A172 (cell line): ENCODE data around the gene GLRX3. TPM values are rescaled to one million over a fixed set of nuclear protein-coding genes. Genes with fewer than 3 reads are reported as not detected.
"Not testable (repeated sequence)": the region's sequence is repeated elsewhere in the genome, so short reads cannot be mapped to it uniquely, and the experiment has no call there.

Experiments used
- DNase-seq: peaks from one replicate; pipeline ENCODE4 v3.0.0-alpha.2; 2015; ENCODE audit warnings: low spot score
- total RNA-seq: library from RNA; depleted of rRNA; stranded (reverse); fragments of >200 nt; shearing (Covaris generic); gene quantifications from 2 replicates; pipeline ENCODE4 v1.2.3, GENCODE V29; 2014

The GLRX3 gene
- total RNA-seq, 1 experiment from 2014 or later, result 197 TPM

DNA sequence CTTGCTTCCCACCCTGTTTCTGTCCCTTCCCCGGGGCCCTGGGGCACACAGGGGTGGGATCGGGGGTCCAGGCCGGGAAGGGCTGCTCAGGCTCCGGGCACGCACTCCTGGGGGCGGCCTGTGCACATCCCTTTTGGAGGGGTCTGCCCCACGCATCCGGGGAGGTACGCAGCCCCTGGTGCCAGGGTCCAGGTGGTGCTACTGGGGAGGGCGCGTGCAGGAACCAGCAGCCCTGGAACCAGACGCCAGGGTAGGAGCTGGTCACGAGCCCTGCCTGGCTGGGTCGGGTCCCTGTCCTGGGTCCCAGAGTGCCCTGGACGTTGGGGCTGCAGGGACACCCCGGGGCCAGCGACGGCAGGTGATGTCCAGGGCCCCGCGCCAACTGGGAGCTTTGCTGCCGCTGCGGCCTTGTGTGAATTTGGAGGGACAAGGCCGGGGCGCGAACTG lies 53.4 kb downstream of the GLRX3 start:
- no peak for DNase-seq

GRCh38 chr10:130190055-130190736 lies 54.0 kb downstream of the GLRX3 start:
- no peak for DNase-seq

GRCh38 chr10:130190737-130191115 lies 54.5 kb downstream of the GLRX3 start:
- no peak for DNase-seq

GRCh38 chr10:130191380-130191779 lies 55.2 kb downstream of the GLRX3 start:
- no peak for DNase-seq

DNA sequence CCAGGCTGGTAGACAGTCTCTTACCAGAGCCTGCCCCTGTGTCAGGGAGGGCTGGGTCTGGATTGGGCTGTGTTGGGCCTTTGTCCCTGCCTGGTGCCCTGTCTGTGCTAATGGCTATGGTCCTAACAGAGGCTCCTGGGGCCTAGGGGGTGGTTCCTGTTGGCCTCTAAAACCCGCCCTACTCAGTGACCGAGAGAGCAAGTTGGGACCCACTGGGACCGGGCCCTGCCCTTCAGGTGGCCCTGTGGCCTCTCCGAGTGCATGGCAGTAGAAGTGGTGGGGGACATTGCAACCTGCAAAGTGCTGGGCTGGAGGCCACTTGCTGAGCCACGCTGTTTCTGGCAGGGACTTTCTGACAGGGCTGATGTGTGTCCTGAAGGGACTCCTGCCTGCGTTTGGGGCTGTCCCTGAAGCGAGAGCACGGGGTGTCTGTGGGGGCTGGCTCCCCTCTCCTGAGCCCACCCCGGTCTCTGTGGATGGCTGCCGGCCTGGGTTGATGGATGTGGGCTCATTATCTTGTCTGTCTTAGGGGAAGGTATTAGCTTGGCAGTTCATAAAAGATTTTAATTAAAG lies 56.2 kb downstream of the GLRX3 start:
- DNase-seq, result no peak

DNA sequence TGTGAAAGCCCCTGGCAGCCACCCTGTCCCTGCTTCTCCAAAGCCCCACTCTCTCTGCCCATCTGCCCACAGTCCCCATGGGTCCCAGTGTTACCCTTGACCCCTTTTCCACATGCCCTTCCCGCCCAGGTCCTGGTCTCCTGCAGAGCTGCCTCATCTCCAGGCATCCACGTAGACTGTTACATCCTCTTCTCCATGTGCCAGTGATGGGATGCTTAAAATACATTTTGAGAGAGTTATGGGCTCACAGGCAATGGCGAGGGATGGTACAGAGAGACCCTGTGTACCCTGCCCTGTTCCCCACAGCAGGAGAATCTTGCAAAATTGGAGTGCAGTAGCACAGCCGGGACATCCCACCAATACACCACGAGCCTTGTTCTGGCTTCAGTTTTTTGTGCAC lies 56.8 kb downstream of the GLRX3 start:
- no peak for DNase-seq

- DNase-seq, result no peak
Measured at GRCh38 chr10:130193493-130194193, 57.5 kb downstream of the GLRX3 start.

- DNase-seq, result no peak
Measured at GRCh38 chr10:130194194-130194990, 58.2 kb downstream of the GLRX3 start.

GRCh38 chr10:130194991-130195645 lies 58.9 kb downstream of the GLRX3 start:
- DNase-seq, result no peak

DNA sequence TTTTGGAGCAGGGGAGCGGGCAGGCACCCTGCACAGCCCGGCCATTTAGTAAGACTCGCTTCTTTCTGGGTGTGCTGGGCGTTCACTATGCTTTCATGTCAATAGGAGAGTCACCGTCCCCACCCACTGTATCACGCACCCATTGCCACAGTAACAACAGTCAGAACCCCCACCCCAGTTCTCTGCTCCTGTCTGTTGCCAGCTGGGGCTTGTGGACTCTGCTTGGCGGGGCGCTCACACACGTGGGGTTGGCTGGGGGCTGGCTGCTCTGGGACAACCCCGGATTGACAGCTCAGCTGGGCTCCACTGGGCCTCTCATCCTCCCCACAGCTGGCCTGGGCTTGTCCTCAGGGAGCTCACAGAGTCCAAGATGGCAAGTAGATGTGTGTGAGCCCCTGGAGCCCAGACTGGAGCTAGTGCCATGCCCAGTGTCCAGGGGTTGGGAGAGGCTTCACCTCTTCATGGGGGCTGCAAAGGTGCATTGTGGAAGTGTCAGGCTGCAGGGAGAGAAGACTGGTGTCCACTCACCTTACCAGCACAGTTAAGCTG lies 59.6 kb downstream of the GLRX3 start:
- DNase-seq, result no peak

DNA sequence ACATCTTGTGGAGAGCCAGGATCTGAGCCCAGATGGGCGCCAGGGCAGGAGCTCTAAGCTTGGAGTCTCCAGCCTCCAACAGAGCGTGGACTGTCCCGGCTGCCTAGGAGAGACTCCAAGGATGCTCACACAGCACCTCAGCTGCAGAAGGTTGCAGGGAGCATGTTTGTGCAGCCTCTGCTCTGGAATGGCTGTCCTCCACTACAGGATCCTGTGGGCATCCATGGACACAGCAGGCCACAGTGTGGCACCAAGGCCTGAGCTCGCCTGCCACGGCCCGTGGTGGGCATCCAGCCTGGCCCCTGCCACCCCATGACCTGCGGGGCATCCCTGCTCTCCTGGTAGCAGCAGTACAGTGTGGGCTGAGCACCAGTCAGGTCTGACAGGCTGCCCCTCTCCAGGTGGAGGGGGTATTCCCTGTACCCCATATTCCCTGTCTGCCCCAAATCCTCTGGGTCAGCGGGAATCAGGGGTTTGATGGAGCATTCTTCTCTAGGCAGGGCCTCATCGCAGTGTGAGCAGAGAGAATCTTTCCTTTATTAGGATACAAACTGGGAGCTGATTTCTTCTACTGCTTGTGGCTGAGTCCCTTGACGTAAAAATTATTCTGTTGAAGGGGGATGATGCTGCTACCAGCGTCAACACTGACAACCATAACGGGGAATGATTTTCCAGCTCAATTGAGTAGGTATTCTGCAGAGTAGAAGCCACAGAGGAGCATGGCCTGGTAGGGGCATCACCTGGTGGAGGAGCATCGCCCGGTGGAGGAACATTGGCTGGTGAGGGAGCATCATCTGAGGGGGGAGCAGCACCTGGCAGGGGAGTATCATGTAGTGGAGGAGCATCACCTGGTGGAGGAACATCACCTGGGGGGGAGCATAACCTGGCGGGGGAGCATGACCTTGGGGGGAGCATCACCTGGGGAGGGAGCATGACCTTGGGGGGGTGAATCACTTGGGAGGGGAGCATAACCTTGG lies 60.6 kb downstream of the GLRX3 start:
- DNase-seq, result no peak

- DNase-seq, result no peak
Measured at GRCh38 chr10:130198651-130199050, 62.5 kb downstream of the GLRX3 start.

GRCh38 chr10:130200179-130201042 lies 64.2 kb downstream of the GLRX3 start:
- DNase-seq, result no peak

GRCh38 chr10:130201043-130201380 lies 64.8 kb downstream of the GLRX3 start:
- no peak for DNase-seq

DNA sequence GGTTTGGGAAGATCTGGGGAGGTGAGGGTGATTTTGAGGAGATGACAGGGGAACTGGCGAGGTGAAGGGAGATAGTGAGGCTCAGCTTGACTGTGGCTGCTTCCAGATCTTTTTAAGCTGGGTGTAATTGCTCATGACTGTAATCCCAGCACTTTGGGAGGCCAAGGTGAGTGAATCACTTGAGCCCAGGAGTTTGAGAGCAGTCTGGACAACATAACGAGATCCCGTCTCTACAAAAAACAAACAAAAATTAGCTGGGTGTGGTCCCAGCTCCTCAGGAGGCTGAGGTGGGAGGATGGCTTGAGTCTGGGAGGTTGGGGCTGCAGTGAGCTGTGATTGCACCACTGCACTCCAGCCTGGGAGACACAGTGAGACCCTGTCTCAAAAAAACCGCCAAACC lies 66.0 kb downstream of the GLRX3 start:
- not testable (repeated sequence) for DNase-seq

DNA sequence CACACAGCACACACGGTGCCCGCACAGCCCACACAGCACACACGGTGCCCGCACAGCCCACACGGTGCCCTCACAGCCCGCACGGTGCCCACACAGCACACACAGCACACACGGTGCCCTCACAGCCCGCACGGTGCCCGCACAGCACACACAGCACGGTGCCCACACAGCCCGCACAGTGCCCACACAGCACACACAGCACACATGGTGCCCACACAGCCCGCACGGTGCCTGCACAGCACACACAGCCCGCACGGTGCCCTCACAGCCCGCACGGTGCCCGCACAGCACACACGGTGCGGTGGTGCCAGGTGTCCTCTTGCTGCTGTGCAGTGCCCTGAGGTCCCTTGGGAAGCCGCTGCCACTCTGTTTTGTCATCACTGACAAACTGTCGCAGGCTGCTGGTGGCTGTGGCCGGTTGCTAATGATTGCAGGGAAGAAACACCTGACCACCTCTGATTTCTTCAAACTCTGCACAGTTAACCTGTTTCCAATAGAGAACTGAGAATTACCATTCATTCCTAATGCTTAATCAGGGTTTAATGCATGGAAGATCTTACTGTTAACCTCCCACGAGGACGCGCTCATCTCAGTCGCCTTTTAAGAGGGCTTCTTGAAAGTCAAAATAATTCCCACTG lies 66.9 kb downstream of the GLRX3 start:
- no peak for DNase-seq

DNA sequence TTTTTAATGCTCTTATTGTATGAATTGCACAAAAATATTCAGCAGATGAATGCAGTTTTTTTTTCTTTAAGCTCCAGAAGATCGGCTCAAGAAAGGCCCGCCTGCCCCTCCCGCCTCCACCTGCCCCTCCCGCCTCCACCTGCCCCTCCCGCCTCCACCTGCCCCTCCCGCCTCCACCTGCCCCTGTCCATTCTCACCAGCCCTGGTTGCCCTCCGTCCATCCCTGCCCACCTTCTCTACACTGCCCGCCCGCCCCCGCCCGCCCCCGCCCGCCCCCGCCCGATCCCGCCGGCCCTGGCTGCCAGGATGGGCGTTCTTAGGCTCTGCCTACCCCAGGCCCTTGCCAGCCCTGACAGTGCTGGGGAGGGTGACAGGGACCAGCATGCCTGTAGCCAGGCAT lies 67.4 kb downstream of the GLRX3 start:
- no peak for DNase-seq

DNA sequence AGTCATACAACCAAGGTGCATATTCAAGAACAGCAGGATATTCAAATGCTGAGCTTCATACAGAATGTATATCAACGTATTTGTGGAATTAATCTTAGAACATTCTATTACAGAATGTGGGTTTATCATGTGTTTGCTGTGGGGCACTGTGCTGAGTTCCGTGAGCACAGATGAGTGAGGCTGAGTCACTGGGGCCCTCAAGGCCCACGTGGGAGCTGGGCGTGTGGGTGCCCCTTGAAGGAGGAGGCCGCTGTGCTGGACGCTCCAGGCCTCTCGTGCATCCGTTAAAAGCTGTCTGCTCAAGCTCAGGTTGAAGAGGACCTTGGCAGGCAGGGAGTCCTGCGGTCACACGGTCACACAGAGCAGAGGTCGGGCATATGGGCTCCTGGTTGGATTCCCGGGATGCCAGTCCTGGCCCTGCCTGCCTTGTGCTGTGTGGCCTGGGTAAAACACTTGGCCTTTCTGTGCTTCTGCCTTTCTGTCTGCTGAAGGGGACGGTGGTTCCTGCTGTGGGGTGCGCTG lies 70.1 kb downstream of the GLRX3 start:
- DNase-seq, result no peak

DNA sequence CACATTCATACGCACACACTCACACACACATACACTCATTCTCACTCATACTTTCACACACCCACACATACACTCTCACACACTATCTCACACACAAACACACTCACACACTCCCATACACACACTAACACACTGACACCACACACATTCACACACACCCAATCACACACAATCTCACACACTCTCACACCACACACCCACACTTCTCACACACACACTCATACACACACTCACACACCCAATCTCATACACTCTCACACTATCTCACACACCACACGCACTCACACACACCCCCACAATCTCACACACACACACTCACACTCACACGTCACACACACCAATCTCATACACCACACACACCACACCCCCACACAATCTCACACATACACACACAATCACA lies 71.0 kb downstream of the GLRX3 start:
- DNase-seq, result no peak
